Keratinocyte (primary cell): ENCODE measurements around the gene PMF1. TPM values are rescaled to one million over a fixed set of nuclear protein-coding genes. Genes with fewer than 3 reads are reported as not detected.
"Not testable (repeated sequence)": the region's sequence is repeated elsewhere in the genome, so short reads cannot be mapped to it uniquely, and the experiment has no call there.

Source experiments
- DNase-seq: peaks from one replicate; pipeline ENCODE4 v3.0.0-alpha.2; 2011; ENCODE audit warnings: low read depth, missing footprints, low spot score
- FAIRE-seq: peaks from 2 replicates; lab custom pipeline; 2011; peaks lifted over from hg19 to GRCh38; lab: Jason Lieb, UNC
- H2AFZ ChIP-seq: 2 replicates; pipeline ENCODE4 v1.6.0; 2012; ENCODE audit warnings: low read length, control low read depth, inconsistent platforms; ENCODE audit not compliant: control insufficient read depth
- H3K27ac ChIP-seq: 2 replicates; pipeline ENCODE4 v1.5.1; 2011; ENCODE audit warnings: low read length; ENCODE audit not compliant: control insufficient read depth, insufficient read depth
- H3K27me3 ChIP-seq: 3 replicates; pipeline ENCODE4 v1.6.0; 2011; ENCODE audit warnings: low read length; ENCODE audit not compliant: control insufficient read depth, insufficient read depth; ENCODE audit errors: extremely low read depth
- H3K36me3 ChIP-seq, 2 experiments: 2 replicates in 1 of 2; 3 replicates in 1 of 2; pipeline ENCODE4 v1.5.1; 2011; ENCODE audit warnings: low read length in 2 of 2, mild to moderate bottlenecking in 1 of 2; ENCODE audit not compliant: control insufficient read depth in 2 of 2, insufficient read depth in 2 of 2; ENCODE audit errors: extremely low read depth in 1 of 2
- H3K4me1 ChIP-seq: 3 replicates; pipeline ENCODE4 v1.5.1; 2011; ENCODE audit warnings: low read length; ENCODE audit not compliant: control insufficient read depth, insufficient read depth; ENCODE audit errors: extremely low read depth
- H3K4me2 ChIP-seq: 3 replicates; pipeline ENCODE4 v1.6.0; 2011; ENCODE audit warnings: low read depth, low read length; ENCODE audit not compliant: control insufficient read depth, insufficient read depth; ENCODE audit errors: extremely low read depth
- H3K4me3 ChIP-seq, 3 experiments: fragments of 200-600 bp in 1 of 3; sonication (generic) in 1 of 3; 2 replicates in 2 of 3; 3 replicates in 1 of 3; pipeline ENCODE4 v1.5.1; 2011 to 2016; ENCODE audit warnings: low read length in 3 of 3, mild to moderate bottlenecking in 3 of 3, control low read depth in 2 of 3, inconsistent platforms in 1 of 3, low read depth in 1 of 3, mixed read lengths in 1 of 3, mixed run types in 1 of 3, moderate library complexity in 1 of 3; ENCODE audit not compliant: control insufficient read depth in 2 of 3, insufficient read depth in 2 of 3; ENCODE audit errors: extremely low read depth in 1 of 3
- H3K79me2 ChIP-seq: 2 replicates; pipeline ENCODE4 v1.6.0; 2012; ENCODE audit warnings: low read length; ENCODE audit not compliant: control insufficient read depth, insufficient read depth
- H3K9ac ChIP-seq: 3 replicates; pipeline ENCODE4 v1.6.0; 2011; ENCODE audit warnings: low read length; ENCODE audit not compliant: control insufficient read depth, insufficient read depth; ENCODE audit errors: extremely low read depth
- H3K9me1 ChIP-seq: 3 replicates; pipeline ENCODE4 v1.6.0; 2011; ENCODE audit warnings: low read length; ENCODE audit not compliant: control insufficient read depth, insufficient read depth; ENCODE audit errors: extremely low read depth
- H3K9me3 ChIP-seq: 2 replicates; pipeline ENCODE4 v1.5.1; 2012; ENCODE audit warnings: low read depth, low read length; ENCODE audit not compliant: control insufficient read depth
- H4K20me1 ChIP-seq: 3 replicates; pipeline ENCODE4 v1.6.0; 2011; ENCODE audit warnings: low read length; ENCODE audit not compliant: control insufficient read depth, insufficient read depth; ENCODE audit errors: extremely low read depth
- EZH2 ChIP-seq: IDR thresholded peaks from one replicate; pipeline ENCODE4 v1.6.1; 2012; ENCODE audit warnings: inconsistent platforms, mild to moderate bottlenecking, low read length, moderate library complexity
- dilution Hi-C: fragments of 300-500 bp; cut with MboI; formaldehyde crosslinking; loops from one replicate; pipeline ENCODE4 v1.7.0; 2020; ENCODE audit warnings: low sequenced_read_pairs; ENCODE audit not compliant: extremely low pct_ligation_motif_present
- polyA plus RNA-seq, 5 experiments: library from polyadenylated mRNA; depleted of rRNA in 3 of 5; stranded (reverse) in 3 of 5; stranded (forward) in 1 of 5; unstranded in 1 of 5; fragments of >200 nt; gene quantifications; 1 replicate in 1 of 5; 2 replicates in 3 of 5; 3 replicates in 1 of 5; pipeline versions ENCODE4 v1.2.1 to v1.2.3, GENCODE V29; 2011 to 2012; ENCODE audit warnings: missing spikeins in 2 of 5, low read depth in 1 of 5, low replicate concordance in 1 of 5
- TF ChIP-seq, protein P1 (sequence below), 3 experiments: IDR thresholded peaks in 1 of 3; conservative IDR thresholded peaks in 1 of 3; optimal IDR thresholded peaks in 1 of 3; 2 replicates in 2 of 3; 3 replicates in 1 of 3; pipeline versions ENCODE3 to v1.5.1; 2011; ENCODE audit warnings: low read length in 3 of 3, mild to moderate bottlenecking in 3 of 3, moderate library complexity in 2 of 3, control low read depth in 1 of 3, inconsistent platforms in 1 of 3; ENCODE audit not compliant: insufficient read depth in 2 of 3; ENCODE audit errors: extremely low read depth in 1 of 3

The PMF1 gene
- polyA plus RNA-seq, 1 donor (not counting 4 experiments of a cell fraction or from before 2014, with no cell fraction given), result 41.0 TPM

DNA sequence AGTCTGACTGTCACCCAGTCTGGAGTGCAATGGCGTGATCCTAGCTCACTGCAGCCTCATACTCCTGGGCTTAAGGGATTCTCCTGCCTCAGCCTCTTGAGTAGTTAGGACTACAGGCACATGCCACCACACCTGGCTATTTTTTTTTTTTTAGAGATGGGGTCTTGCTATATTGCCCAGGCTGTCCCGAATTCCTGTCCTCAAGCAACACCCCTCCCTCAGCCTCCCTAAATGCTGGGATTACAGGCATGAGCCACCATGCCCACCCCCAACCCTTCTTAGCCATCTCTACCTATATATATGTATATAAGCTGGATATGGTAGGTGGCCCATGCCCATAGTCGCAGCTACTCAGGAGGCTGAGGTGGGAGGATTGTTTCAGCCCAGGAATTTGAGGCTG lies 32.3 kb upstream of the PMF1 start:
- H3K9ac ChIP-seq, result no peak overlapping the region
- H3K4me2 ChIP-seq, result no peak overlapping the region
- no peak overlapping the region for H2AFZ ChIP-seq
- H3K27me3 ChIP-seq, result no peaks in the 10 kb centered on the region
- H3K9me3 ChIP-seq, result no peaks in the 10 kb centered on the region
- FAIRE-seq (no peak), DNase-seq (no peak)
- TF ChIP-seq, protein P1, sequence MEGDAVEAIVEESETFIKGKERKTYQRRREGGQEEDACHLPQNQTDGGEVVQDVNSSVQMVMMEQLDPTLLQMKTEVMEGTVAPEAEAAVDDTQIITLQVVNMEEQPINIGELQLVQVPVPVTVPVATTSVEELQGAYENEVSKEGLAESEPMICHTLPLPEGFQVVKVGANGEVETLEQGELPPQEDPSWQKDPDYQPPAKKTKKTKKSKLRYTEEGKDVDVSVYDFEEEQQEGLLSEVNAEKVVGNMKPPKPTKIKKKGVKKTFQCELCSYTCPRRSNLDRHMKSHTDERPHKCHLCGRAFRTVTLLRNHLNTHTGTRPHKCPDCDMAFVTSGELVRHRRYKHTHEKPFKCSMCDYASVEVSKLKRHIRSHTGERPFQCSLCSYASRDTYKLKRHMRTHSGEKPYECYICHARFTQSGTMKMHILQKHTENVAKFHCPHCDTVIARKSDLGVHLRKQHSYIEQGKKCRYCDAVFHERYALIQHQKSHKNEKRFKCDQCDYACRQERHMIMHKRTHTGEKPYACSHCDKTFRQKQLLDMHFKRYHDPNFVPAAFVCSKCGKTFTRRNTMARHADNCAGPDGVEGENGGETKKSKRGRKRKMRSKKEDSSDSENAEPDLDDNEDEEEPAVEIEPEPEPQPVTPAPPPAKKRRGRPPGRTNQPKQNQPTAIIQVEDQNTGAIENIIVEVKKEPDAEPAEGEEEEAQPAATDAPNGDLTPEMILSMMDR (optimal IDR thresholded peaks at IDR 0.05 in 1 of 3, IDR thresholded peaks at IDR 0.05 in 1 of 3, conservative IDR thresholded peaks at IDR 0.05 in 1 of 3; ENCODE audit: extremely low read depth in 1 of 3, insufficient read depth in 2 of 3, low read length in 3 of 3), result no peak
- TF ChIP-seq EZH2, result no peak
- no peaks in the 10 kb centered on the region for H3K9me1 ChIP-seq
- H3K27ac ChIP-seq, result no peak overlapping the region
- no peaks in the 10 kb centered on the region for H3K79me2 ChIP-seq
- dilution Hi-C loops, result no loop called here
- no peak overlapping the region for H3K4me3 ChIP-seq
- no peaks in the 10 kb centered on the region for H4K20me1 ChIP-seq
- H3K36me3 ChIP-seq, result peaks cover 2 to 4% of the 10 kb centered on the region in 2 experiments
- no peaks in the 10 kb centered on the region for H3K4me1 ChIP-seq

DNA sequence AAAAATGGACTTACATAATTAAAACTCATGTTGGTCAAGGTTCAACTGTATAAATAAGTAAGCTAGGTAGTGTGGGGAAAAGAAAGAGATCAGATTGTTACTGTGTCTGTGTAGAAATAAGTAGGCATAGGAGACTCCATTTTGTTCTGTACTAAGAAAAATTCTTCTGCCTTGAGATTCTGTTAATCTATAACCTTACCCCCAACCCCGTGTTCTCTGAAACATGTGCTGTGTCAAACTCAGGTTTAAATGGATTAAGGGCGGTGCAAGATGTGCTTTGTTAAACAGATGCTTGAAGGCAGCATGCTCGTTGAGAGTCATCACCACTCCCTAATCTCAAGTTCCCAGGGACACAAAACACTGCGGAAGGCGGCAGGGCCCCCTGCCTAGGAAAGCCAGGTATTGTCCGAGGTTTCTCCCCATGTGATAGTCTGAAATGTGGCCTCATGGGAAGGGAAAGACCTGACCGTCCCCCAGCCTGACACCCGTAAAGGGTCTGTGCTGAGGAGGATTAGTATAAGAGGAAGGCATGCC lies 31.3 kb upstream of the PMF1 start:
- H3K9ac ChIP-seq, H3K9me1 ChIP-seq, H3K79me2 ChIP-seq, H3K4me3 ChIP-seq, DNase-seq, H3K27ac ChIP-seq, H4K20me1 ChIP-seq, H3K4me2 ChIP-seq, H3K27me3 ChIP-seq, H2AFZ ChIP-seq, dilution Hi-C loops, H3K9me3 ChIP-seq, H3K4me1 ChIP-seq, FAIRE-seq, H3K36me3 ChIP-seq: not testable (repeated sequence)

DNA sequence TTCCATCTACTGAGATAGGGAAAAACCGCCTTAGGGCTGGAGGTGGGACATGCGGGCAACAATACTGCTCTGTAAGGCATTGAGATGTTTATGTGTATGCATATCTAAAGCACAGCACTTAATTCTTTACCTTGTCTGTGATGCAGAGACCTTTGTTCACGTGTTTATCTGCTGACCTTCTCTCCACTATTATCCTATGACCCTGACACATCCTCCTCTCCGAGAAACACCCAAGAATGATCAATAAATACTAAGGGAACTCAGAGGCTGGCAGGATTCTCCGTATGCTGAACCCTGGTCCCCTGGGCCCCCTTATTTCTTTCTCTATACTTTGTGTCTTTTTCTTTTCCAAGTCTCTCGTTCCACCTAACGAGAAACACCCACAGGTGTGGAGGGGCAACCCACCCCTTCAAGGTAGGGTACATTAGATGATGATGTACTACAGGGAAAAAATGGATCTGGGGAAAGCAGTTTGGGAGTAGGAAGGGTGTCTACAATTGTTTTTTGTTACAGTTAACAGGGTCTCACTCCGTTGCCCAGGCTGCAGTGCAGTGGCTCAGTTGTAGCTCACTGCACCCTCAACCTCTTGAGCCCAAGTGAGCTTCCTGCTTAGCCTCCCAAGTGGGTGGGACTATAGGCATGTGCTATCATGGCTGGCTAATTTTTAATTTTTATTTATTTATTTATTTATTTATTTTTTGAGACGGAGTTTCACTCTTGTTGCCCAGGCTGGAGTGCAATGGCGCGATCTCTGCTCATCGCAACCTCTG lies 30.6 kb upstream of the PMF1 start:
- H3K9me3 ChIP-seq, H4K20me1 ChIP-seq, H3K27ac ChIP-seq, H3K79me2 ChIP-seq, H3K4me1 ChIP-seq, DNase-seq, H3K36me3 ChIP-seq, H3K9me1 ChIP-seq, H3K4me3 ChIP-seq, H3K4me2 ChIP-seq, H2AFZ ChIP-seq, H3K27me3 ChIP-seq, H3K9ac ChIP-seq, dilution Hi-C loops, FAIRE-seq: not testable (repeated sequence)

DNA sequence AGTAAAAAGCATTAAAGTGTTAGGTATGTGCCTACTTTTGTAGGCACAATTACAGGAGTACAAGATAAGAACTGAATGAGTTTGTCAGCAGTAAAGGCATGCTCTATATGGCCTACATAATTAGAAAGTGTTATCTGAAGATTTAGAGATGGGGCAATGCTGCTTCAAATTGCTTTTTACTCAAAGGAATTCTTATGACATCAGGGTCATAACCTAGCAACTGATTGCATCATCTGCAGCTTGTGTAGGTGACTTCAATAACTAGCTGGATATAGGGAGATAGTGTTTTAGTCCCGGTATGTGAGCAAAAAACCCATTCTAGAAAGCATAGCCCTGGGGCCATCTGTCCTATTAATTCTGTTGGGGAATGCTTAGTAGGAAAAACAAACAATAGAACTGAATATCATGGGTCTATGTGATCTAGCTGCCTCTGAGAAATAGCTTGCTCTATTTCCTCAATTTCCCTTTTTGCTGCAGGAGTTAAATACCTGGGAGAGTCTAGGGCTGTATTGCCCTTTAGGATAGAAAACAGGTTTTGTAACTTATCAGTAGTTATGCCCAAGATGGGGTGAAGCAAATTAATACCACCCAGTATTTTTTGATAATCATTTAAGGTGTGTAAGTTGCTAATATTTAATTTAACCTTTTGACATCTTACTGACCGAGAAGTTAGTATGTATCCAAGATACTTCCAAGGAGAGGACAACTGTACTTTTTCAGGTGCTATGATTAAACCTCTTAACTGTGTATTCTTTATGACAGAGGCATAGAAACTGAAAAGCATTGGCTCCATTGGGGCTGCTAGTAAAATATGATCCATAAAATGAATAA lies 26.2 kb upstream of the PMF1 start:
- H2AFZ ChIP-seq, H3K36me3 ChIP-seq, H3K4me1 ChIP-seq, H3K79me2 ChIP-seq, H3K9me1 ChIP-seq, H3K27me3 ChIP-seq, dilution Hi-C loops, DNase-seq, H3K4me3 ChIP-seq, H3K9ac ChIP-seq, FAIRE-seq, H4K20me1 ChIP-seq, H3K9me3 ChIP-seq, H3K4me2 ChIP-seq, H3K27ac ChIP-seq: not testable (repeated sequence)
